CD14-positive monocyte (primary cell): ENCODE results near the gene BSPRY. TPM values are rescaled to one million over a fixed set of nuclear protein-coding genes. Genes with fewer than 3 reads are reported as not detected.

Experiments
- DNase-seq, 3 donors: peaks; one replicate each; pipeline ENCODE4 v3.0.0-alpha.2; 2011 to 2022
- H2AFZ ChIP-seq: 2 replicates; pipeline ENCODE4 v1.6.0; 2012; ENCODE audit warnings: mild to moderate bottlenecking, low read depth, low read length, inconsistent platforms; ENCODE audit not compliant: insufficient read depth, poor library complexity, severe bottlenecking
- H3K27ac ChIP-seq, 2 donors: 1 replicate in 1 of 2; 2 replicates in 1 of 2; pipeline ENCODE4 v1.5.1; 2012 to 2013; ENCODE audit warnings: low read length in 2 of 2, control low read depth in 1 of 2, inconsistent platforms in 1 of 2, low read depth in 1 of 2, mild to moderate bottlenecking in 1 of 2
- H3K27me3 ChIP-seq, 2 donors: one replicate each; pipeline versions ENCODE4 v1.6.0 to v1.6.1; 2011 to 2013; ENCODE audit warnings: low read length in 2 of 2; ENCODE audit not compliant: control insufficient read depth in 2 of 2, insufficient read depth in 2 of 2
- H3K36me3 ChIP-seq, 2 donors: replicated peaks in 1 of 2; 1 replicate in 1 of 2; 2 replicates in 1 of 2; pipeline versions ENCODE4 v1.5.1 to v1.6.1; 2012 to 2013; ENCODE audit warnings: low read length in 2 of 2, control low read depth in 1 of 2, inconsistent platforms in 1 of 2, mild to moderate bottlenecking in 1 of 2; ENCODE audit not compliant: insufficient read depth in 2 of 2, control insufficient read depth in 1 of 2
- H3K4me1 ChIP-seq, 2 donors: 1 replicate in 1 of 2; 2 replicates in 1 of 2; pipeline versions ENCODE4 v1.5.1 to v1.6.1; 2012 to 2013; ENCODE audit warnings: low read length in 2 of 2, control low read depth in 1 of 2, inconsistent platforms in 1 of 2, mild to moderate bottlenecking in 1 of 2, moderate library complexity in 1 of 2; ENCODE audit not compliant: insufficient read depth in 2 of 2, control insufficient read depth in 1 of 2
- H3K4me2 ChIP-seq: replicated peaks from 2 replicates; pipeline ENCODE3; 2012; ENCODE audit warnings: low read length, moderate library complexity, mild to moderate bottlenecking; ENCODE audit not compliant: poor library complexity, severe bottlenecking; ENCODE audit errors: extremely low read depth
- H3K4me3 ChIP-seq, 3 experiments: fragments of 200-600 bp in 1 of 3; sonication (generic) in 1 of 3; replicated peaks in 1 of 3; 1 replicate in 2 of 3; 2 replicates in 1 of 3; pipeline ENCODE4 v1.5.1; 2011 to 2013; ENCODE audit warnings: low read length in 3 of 3, mild to moderate bottlenecking in 3 of 3, control low read depth in 2 of 3, low read depth in 2 of 3, inconsistent platforms in 1 of 3, moderate library complexity in 1 of 3
- H3K79me2 ChIP-seq: 2 replicates; pipeline ENCODE4 v1.6.0; 2012; ENCODE audit warnings: mild to moderate bottlenecking, control low read depth, inconsistent platforms, low read length, moderate library complexity; ENCODE audit not compliant: insufficient read depth
- H3K9ac ChIP-seq: 2 replicates; pipeline ENCODE4 v1.6.0; 2017; ENCODE audit warnings: low read length, mild to moderate bottlenecking; ENCODE audit not compliant: insufficient read depth, poor library complexity, severe bottlenecking
- H3K9me3 ChIP-seq, 2 donors: replicated peaks in 1 of 2; 1 replicate in 1 of 2; 2 replicates in 1 of 2; pipeline versions ENCODE4 v1.5.1 to v1.6.1; 2012 to 2013; ENCODE audit warnings: low read length in 2 of 2, control low read depth in 1 of 2; ENCODE audit not compliant: control insufficient read depth in 1 of 2, insufficient read depth in 1 of 2
- H4K20me1 ChIP-seq: 2 replicates; pipeline ENCODE4 v1.6.0; 2012; ENCODE audit warnings: mild to moderate bottlenecking, low read length, control low read depth, moderate library complexity; ENCODE audit not compliant: insufficient read depth
- H3K27ac Mint-ChIP-seq, 7 donors: one replicate each; pipeline ENCODE4 v1.8.0; 2020; ENCODE audit warnings: mild to moderate bottlenecking in 7 of 7, mixed read lengths in 7 of 7, moderate library complexity in 6 of 7, inconsistent platforms in 2 of 7
- H3K27me3 Mint-ChIP-seq, 3 donors: one replicate each; pipeline ENCODE4 v1.8.0; 2021 to 2022; ENCODE audit warnings: low read depth in 3 of 3, mild to moderate bottlenecking in 3 of 3, mixed read lengths in 3 of 3, moderate library complexity in 3 of 3, inconsistent platforms in 1 of 3
- H3K36me3 Mint-ChIP-seq, 2 donors: one replicate each; pipeline ENCODE4 v1.8.0; 2020; ENCODE audit warnings: mixed read lengths in 2 of 2, inconsistent platforms in 1 of 2, mild to moderate bottlenecking in 1 of 2
- H3K4me1 Mint-ChIP-seq: one replicate; pipeline ENCODE4 v1.8.0; 2020; ENCODE audit warnings: mild to moderate bottlenecking, mixed read lengths
- H3K4me3 Mint-ChIP-seq, 2 donors: one replicate each; pipeline ENCODE4 v1.8.0; 2020; ENCODE audit warnings: mild to moderate bottlenecking in 2 of 2, mixed read lengths in 2 of 2, moderate library complexity in 1 of 2
- H3K9me3 Mint-ChIP-seq, 7 donors: one replicate each; pipeline ENCODE4 v1.8.0; 2020 to 2022; ENCODE audit warnings: mixed read lengths in 7 of 7, mild to moderate bottlenecking in 6 of 7, moderate library complexity in 6 of 7, inconsistent platforms in 2 of 7
- WGBS: methylation state at CpG from one replicate; pipeline ENCODE4 v1.1.5; 2013; ENCODE audit warnings: missing lambda C conversion rate; ENCODE audit not compliant: insufficient coverage; 5-methylcytosine and 5-hydroxymethylcytosine counted together
- intact Hi-C, 2 donors: fragments of 100-400 bp; cut with micrococcal nuclease; formaldehyde crosslinking; loops; one replicate each; pipeline versions ENCODE4 v1.15.0 to v1.15.1; 2023
- polyA plus RNA-seq, 3 donors: library from polyadenylated mRNA; depleted of rRNA in 1 of 3; unstranded in 2 of 3; stranded (reverse) in 1 of 3; fragments of 300-500 nt in 2 of 3; fragments of >200 nt in 1 of 3; fragmentation: Illumina TruSeq in 2 of 3; gene quantifications; 1 replicate in 2 of 3; 2 replicates in 1 of 3; pipeline ENCODE4 v1.2.3, GENCODE V29; 2012 to 2021
- TF ChIP-seq, protein P1 (sequence below): fragments of 200-600 bp; IDR thresholded peaks from one replicate; pipeline ENCODE4 v1.8.0; 2022; ENCODE audit warnings: antibody characterized with exemption, mild to moderate bottlenecking

Gene BSPRY
- polyA plus RNA-seq, 3 donors: 0.16 TPM; not detected in 2

DNA sequence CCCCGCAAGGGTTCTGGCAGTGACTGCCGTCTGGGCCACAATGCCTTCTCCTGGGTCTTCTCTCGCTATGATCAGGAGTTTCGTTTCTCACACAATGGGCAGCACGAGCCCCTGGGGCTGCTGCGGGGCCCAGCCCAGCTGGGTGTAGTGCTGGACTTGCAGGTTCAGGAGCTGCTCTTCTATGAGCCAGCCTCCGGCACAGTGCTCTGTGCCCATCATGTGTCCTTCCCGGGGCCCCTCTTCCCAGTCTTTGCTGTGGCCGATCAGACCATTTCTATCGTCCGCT is 20.5 kb downstream of the BSPRY start:
- Mint-ChIP-seq H3K9me3 (no peaks in the 10 kb centered on the region), H3K4me1 (peaks cover 16% of the 10 kb centered on the region), H3K27ac (no peak overlapping the region), H3K36me3 (peaks cover 8 to 20% of the 10 kb centered on the region in 2 donors), H3K4me3 (no peak overlapping the region), H3K27me3 (peaks cover 0 to 1% (median 0%) of the 10 kb centered on the region in 3 donors)
- Histone ChIP-seq H3K9ac (no peak overlapping the region), H3K4me2 (no peak overlapping the region), H3K27me3 (no peaks in the 10 kb centered on the region), H3K9me3 (no peaks in the 10 kb centered on the region), H3K79me2 (no peaks in the 10 kb centered on the region), H2AFZ (no peak overlapping the region), H3K4me1 (peaks cover 11 to 16% of the 10 kb centered on the region in 2 donors), H4K20me1 (no peaks in the 10 kb centered on the region), H3K4me3 (no peak overlapping the region), H3K36me3 (peaks cover 9 to 21% of the 10 kb centered on the region in 2 donors), H3K27ac (no peak overlapping the region)
- intact Hi-C loops: no loop called here
- WGBS: 92% methylated on average over 8 of the region's 11 CpGs
- TF ChIP-seq, protein P1, sequence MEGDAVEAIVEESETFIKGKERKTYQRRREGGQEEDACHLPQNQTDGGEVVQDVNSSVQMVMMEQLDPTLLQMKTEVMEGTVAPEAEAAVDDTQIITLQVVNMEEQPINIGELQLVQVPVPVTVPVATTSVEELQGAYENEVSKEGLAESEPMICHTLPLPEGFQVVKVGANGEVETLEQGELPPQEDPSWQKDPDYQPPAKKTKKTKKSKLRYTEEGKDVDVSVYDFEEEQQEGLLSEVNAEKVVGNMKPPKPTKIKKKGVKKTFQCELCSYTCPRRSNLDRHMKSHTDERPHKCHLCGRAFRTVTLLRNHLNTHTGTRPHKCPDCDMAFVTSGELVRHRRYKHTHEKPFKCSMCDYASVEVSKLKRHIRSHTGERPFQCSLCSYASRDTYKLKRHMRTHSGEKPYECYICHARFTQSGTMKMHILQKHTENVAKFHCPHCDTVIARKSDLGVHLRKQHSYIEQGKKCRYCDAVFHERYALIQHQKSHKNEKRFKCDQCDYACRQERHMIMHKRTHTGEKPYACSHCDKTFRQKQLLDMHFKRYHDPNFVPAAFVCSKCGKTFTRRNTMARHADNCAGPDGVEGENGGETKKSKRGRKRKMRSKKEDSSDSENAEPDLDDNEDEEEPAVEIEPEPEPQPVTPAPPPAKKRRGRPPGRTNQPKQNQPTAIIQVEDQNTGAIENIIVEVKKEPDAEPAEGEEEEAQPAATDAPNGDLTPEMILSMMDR: no peak
- no peak for DNase-seq

DNA sequence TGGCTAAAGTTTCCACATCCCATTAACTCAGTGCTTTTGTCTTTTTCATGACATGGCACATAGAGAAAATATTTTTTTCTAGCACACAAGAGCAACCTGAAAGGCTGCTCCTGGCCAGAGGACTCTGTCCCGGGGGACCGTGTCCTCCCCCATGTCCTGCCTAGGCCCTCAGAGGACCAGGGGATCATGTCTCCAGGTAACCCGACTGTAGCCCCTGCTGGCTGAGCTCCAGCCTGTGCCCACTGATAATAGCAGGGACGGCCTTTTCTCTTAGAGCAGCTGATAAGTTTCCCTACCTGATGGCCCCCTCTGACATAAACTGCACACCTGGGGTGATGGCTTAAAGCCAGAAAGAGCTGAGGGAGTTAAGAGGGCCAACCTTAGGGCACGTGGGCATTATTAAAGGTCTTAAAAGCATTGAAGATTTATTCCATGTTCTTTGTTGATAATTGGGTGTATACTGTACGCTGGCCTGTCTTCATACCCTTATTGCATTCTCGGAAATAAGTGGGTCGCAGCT is 21.5 kb downstream of the BSPRY start:
- H3K9me3 ChIP-seq: no peaks in the 10 kb centered on the region
- Mint-ChIP-seq H3K27me3 (peaks cover 0 to 1% (median 0%) of the 10 kb centered on the region in 3 donors), H3K36me3 (peaks cover 8 to 23% of the 10 kb centered on the region in 2 donors), H3K9me3 (no peaks in the 10 kb centered on the region), H3K4me3 (no peak overlapping the region), H3K27ac (no peak overlapping the region), H3K4me1 (peaks cover 13% of the 10 kb centered on the region)
- no peak overlapping the region for H2AFZ ChIP-seq
- intact Hi-C loops: no loop called here
- peaks cover 6 to 9% of the 10 kb centered on the region in 2 donors for H3K4me1 ChIP-seq
- H3K4me3 ChIP-seq: no peak overlapping the region
- H3K79me2 ChIP-seq: no peaks in the 10 kb centered on the region
- H3K9ac ChIP-seq: no peak overlapping the region
- H3K36me3 ChIP-seq: peaks cover 9 to 21% of the 10 kb centered on the region in 2 donors
- TF ChIP-seq, protein P1: no peak
- 94% methylated on average over 7 of the region's 8 CpGs for WGBS
- no peak overlapping the region for H3K4me2 ChIP-seq
- H4K20me1 ChIP-seq: no peaks in the 10 kb centered on the region
- no peaks in the 10 kb centered on the region for H3K27me3 ChIP-seq
- DNase-seq: no peak
- H3K27ac ChIP-seq: no peak overlapping the region
